GM18507 (cell line): ENCODE results near the gene SETD1A.

Source experiments
- DNase-seq: peaks from one replicate; pipeline ENCODE4 v3.0.0; 2011; ENCODE audit warnings: low read depth; ENCODE audit not compliant: insufficient read length; ENCODE audit errors: extremely low spot score
- FAIRE-seq: peaks from 2 replicates; lab custom pipeline; 2011; peaks lifted over from hg19 to GRCh38; lab: Jason Lieb, UNC

SETD1A gene

GRCh38 chr16:30950516-30951065, 7.0 kb upstream of the SETD1A start:
- FAIRE-seq (no peak), DNase-seq (no peak)

- no peak for FAIRE-seq
- DNase-seq = no peak
Measured at GRCh38 chr16:30951193-30951592, 6.4 kb upstream of the SETD1A start.

GRCh38 chr16:30951750-30952149, 5.8 kb upstream of the SETD1A start:
- FAIRE-seq = no peak
- no peak for DNase-seq

GRCh38 chr16:30953111-30953510, 4.4 kb upstream of the SETD1A start:
- DNase-seq (no peak), FAIRE-seq (no peak)

GRCh38 chr16:30953511-30954124, 3.9 kb upstream of the SETD1A start:
- DNase-seq (no peak), FAIRE-seq (peak; percentile 41)

- FAIRE-seq = no peak
- no peak for DNase-seq
Measured at GRCh38 chr16:30954993-30955392, 2.6 kb upstream of the SETD1A start.

GRCh38 chr16:30956601-30957455, 726 bp upstream of the SETD1A start:
- peak; percentile 52 for FAIRE-seq
- peak; percentile 61 for DNase-seq

- FAIRE-seq (no peak), DNase-seq (peak; percentile 51)
Measured at GRCh38 chr16:30958175-30959079, 873 bp downstream of the SETD1A start.

- no peak for FAIRE-seq
- no peak for DNase-seq
Measured at GRCh38 chr16:30961384-30961783, 3.8 kb downstream of the SETD1A start.

GRCh38 chr16:30963925-30964511, 6.5 kb downstream of the SETD1A start:
- DNase-seq (no peak), FAIRE-seq (no peak)

GRCh38 chr16:30964574-30965226, 7.1 kb downstream of the SETD1A start:
- FAIRE-seq (no peak), DNase-seq (no peak)

- DNase-seq = no peak
- FAIRE-seq = no peak
Measured at GRCh38 chr16:30965436-30965835, 7.9 kb downstream of the SETD1A start.

GRCh38 chr16:30966033-30966619, 8.6 kb downstream of the SETD1A start:
- FAIRE-seq = no peak
- DNase-seq = no peak

GRCh38 chr16:30967795-30968194, 10.2 kb downstream of the SETD1A start:
- FAIRE-seq (no peak), DNase-seq (no peak)

- DNase-seq (no peak), FAIRE-seq (no peak)
Measured at GRCh38 chr16:30969246-30969842, 11.8 kb downstream of the SETD1A start.

- DNase-seq = no peak
- no peak for FAIRE-seq
Measured at GRCh38 chr16:30971298-30971697, 13.7 kb downstream of the SETD1A start.

- no peak for FAIRE-seq
- DNase-seq = no peak
Measured at GRCh38 chr16:30972872-30973271, 15.3 kb downstream of the SETD1A start.

- FAIRE-seq (no peak), DNase-seq (no peak)
Measured at GRCh38 chr16:30974348-30974747, 16.8 kb downstream of the SETD1A start.
